ENCODE data around the gene SEPTIN11.
"Not testable (repeated sequence)": the region's sequence is repeated elsewhere in the genome, so short reads cannot be mapped to it uniquely, and the experiment has no call there.

SEPTIN11 gene

GRCh38 chr4:76952071-76952470 is 2.5 kb downstream of the SEPTIN11 start:
- no peak for DNase-seq (ENCODE audit: low read depth)

GRCh38 chr4:76952656-76953582 is 3.4 kb downstream of the SEPTIN11 start:
- DNase-seq (ENCODE audit: low read depth), result no peak

GRCh38 chr4:76953956-76954355 is 4.4 kb downstream of the SEPTIN11 start:
- no peak for DNase-seq (ENCODE audit: low read depth)

- DNase-seq (ENCODE audit: low read depth), result no peak
Measured at GRCh38 chr4:76954489-76954888, 4.9 kb downstream of the SEPTIN11 start.

GRCh38 chr4:76955182-76955581 is 5.6 kb downstream of the SEPTIN11 start:
- no peak for DNase-seq (ENCODE audit: low read depth)

- no peak for DNase-seq (ENCODE audit: low read depth)
Measured at GRCh38 chr4:76957004-76957738, 7.6 kb downstream of the SEPTIN11 start.

GRCh38 chr4:76958891-76959290 is 9.3 kb downstream of the SEPTIN11 start:
- DNase-seq (ENCODE audit: low read depth), result no peak

GRCh38 chr4:76960014-76960413 is 10.5 kb downstream of the SEPTIN11 start:
- no peak for DNase-seq (ENCODE audit: low read depth)

GRCh38 chr4:76962406-76963130 is 13.0 kb downstream of the SEPTIN11 start:
- no peak for DNase-seq (ENCODE audit: low read depth)

- DNase-seq (ENCODE audit: low read depth), result no peak
Measured at GRCh38 chr4:76963131-76963750, 13.7 kb downstream of the SEPTIN11 start.

GRCh38 chr4:76963927-76964326 is 14.4 kb downstream of the SEPTIN11 start:
- DNase-seq (ENCODE audit: low read depth), result not testable (repeated sequence)

GRCh38 chr4:76964769-76965168 is 15.2 kb downstream of the SEPTIN11 start:
- DNase-seq (ENCODE audit: low read depth), result no peak

- no peak for DNase-seq (ENCODE audit: low read depth)
Measured at GRCh38 chr4:76965866-76966579, 16.5 kb downstream of the SEPTIN11 start.

GRCh38 chr4:76968937-76969336 is 19.4 kb downstream of the SEPTIN11 start:
- no peak for DNase-seq (ENCODE audit: low read depth)

GRCh38 chr4:76969495-76969894 is 19.9 kb downstream of the SEPTIN11 start:
- DNase-seq (ENCODE audit: low read depth), result no peak

GRCh38 chr4:76969941-76970529 is 20.5 kb downstream of the SEPTIN11 start:
- no peak for DNase-seq (ENCODE audit: low read depth)

GRCh38 chr4:76972306-76972705 is 22.8 kb downstream of the SEPTIN11 start:
- DNase-seq (ENCODE audit: low read depth), result no peak

GRCh38 chr4:76974150-76974549 is 24.6 kb downstream of the SEPTIN11 start:
- DNase-seq (ENCODE audit: low read depth), result no peak

- no peak for DNase-seq (ENCODE audit: low read depth)
Measured at GRCh38 chr4:76977113-76977512, 27.6 kb downstream of the SEPTIN11 start.

GRCh38 chr4:76977736-76978350 is 28.3 kb downstream of the SEPTIN11 start:
- DNase-seq (ENCODE audit: low read depth), result no peak

- DNase-seq (ENCODE audit: low read depth), result no peak
Measured at GRCh38 chr4:76979236-76979635, 29.7 kb downstream of the SEPTIN11 start.
